HepG2 (cell line): Measurements from ENCODE around the gene LST1. TPM values are rescaled to one million over a fixed set of nuclear protein-coding genes. Genes with fewer than 3 reads are reported as not detected.

Source experiments
- FOXA3 ChIP-seq: IDR thresholded peaks from 2 replicates; pipeline ENCODE4 v1.6.1; 2016; ENCODE audit warnings: missing genetic modification reagents, missing compliant biosample characterization
- GFI1 ChIP-seq: sonication (generic); formaldehyde crosslinking; IDR thresholded peaks from 2 replicates; pipeline ENCODE4 v1.5.0; 2020; ENCODE audit warnings: missing genetic modification reagents, mild to moderate bottlenecking, borderline replicate concordance
- MED13 ChIP-seq: sonication (generic); formaldehyde crosslinking; IDR thresholded peaks from 2 replicates; pipeline ENCODE4 v1.5.0; 2020; ENCODE audit warnings: missing genetic modification reagents
- NFIC ChIP-seq: IDR thresholded peaks from 2 replicates; pipeline ENCODE4 v1.6.1; 2012; ENCODE audit warnings: mild to moderate bottlenecking, low read length, inconsistent platforms
- NFYB ChIP-seq: sonication (generic); formaldehyde crosslinking; IDR thresholded peaks from 2 replicates; pipeline ENCODE4 v1.4.0; 2020; ENCODE audit warnings: missing genetic modification reagents
- NR2C2 ChIP-seq: sonication (generic); formaldehyde crosslinking; IDR thresholded peaks from 2 replicates; pipeline ENCODE4 v1.4.0; 2020; ENCODE audit warnings: missing genetic modification reagents, mild to moderate bottlenecking, moderate library complexity, borderline replicate concordance
- PAX8 ChIP-seq: sonication (generic); formaldehyde crosslinking; IDR thresholded peaks from 2 replicates; pipeline ENCODE4 v1.8.0; 2022; ENCODE audit warnings: mild to moderate bottlenecking, missing genetic modification reagents, borderline replicate concordance
- PTBP1 ChIP-seq: fragments of 200-400 bp; formaldehyde crosslinking; IDR thresholded peaks from 2 replicates; pipeline ENCODE4 v1.6.1; 2018; ENCODE audit warnings: low read length, low read depth; ENCODE audit not compliant: poor library complexity, severe bottlenecking
- SP1 ChIP-seq, 2 experiments: fragments of 450-650 bp in 1 of 2; sonication (generic) in 1 of 2; formaldehyde crosslinking in 1 of 2; IDR thresholded peaks; 2 replicates each; pipeline versions ENCODE4 v1.4.0 to v1.6.1; 2016 to 2020; ENCODE audit warnings: missing genetic modification reagents in 1 of 2
- ZNF256 ChIP-seq: sonication (generic); formaldehyde crosslinking; conservative IDR thresholded peaks from 2 replicates; pipeline ENCODE4 v1.4.0; 2020; ENCODE audit warnings: missing genetic modification reagents
- ZNF441 ChIP-seq: sonication (generic); formaldehyde crosslinking; IDR thresholded peaks from 2 replicates; pipeline ENCODE4 v1.7.0; 2021; ENCODE audit warnings: missing genetic modification reagents, borderline replicate concordance
- ZNF605 ChIP-seq: sonication (generic); formaldehyde crosslinking; IDR thresholded peaks from 2 replicates; pipeline ENCODE4 v1.8.0; 2022; ENCODE audit warnings: mild to moderate bottlenecking, missing genetic modification reagents
- ZNF713 ChIP-seq: sonication (generic); formaldehyde crosslinking; IDR thresholded peaks from 2 replicates; pipeline ENCODE4 v1.4.0; 2020; ENCODE audit warnings: mild to moderate bottlenecking, missing genetic modification reagents
- ZNF790 ChIP-seq: sonication (generic); formaldehyde crosslinking; IDR thresholded peaks from 2 replicates; pipeline ENCODE4 v1.8.0; 2022; ENCODE audit warnings: missing genetic modification reagents, mild to moderate bottlenecking, borderline replicate concordance
- polyA plus RNA-seq, 8 experiments: library from polyadenylated mRNA; depleted of rRNA in 3 of 8; stranded (reverse) in 7 of 8; unstranded in 1 of 8; fragments of >200 nt; fragmentation: Illumina TruSeq in 4 of 8; extraction: Trizol in 4 of 8; gene quantifications; 2 replicates each; pipeline versions ENCODE4 v1.2.1 to v1.2.3, GENCODE V29; 2011 to 2016; ENCODE audit warnings: low read depth in 4 of 8, missing spikeins in 1 of 8, mixed read lengths in 1 of 8; ENCODE audit not compliant: insufficient read depth in 1 of 8
- total RNA-seq, 5 experiments: library from RNA; depleted of rRNA; stranded (reverse); fragments of >200 nt; fragmentation: Illumina TruSeq; extraction: Trizol; gene quantifications; 2 replicates each; pipeline ENCODE4 v1.2.3, GENCODE V29; 2016; ENCODE audit warnings: low read depth in 1 of 5
- TF ChIP-seq, protein P1 (sequence below): sonication (generic); formaldehyde crosslinking; IDR thresholded peaks from 2 replicates; pipeline ENCODE4 v1.8.0; 2022; ENCODE audit warnings: mild to moderate bottlenecking, missing genetic modification reagents, borderline replicate concordance
- TF ChIP-seq, protein P2 (sequence below): sonication (generic); formaldehyde crosslinking; IDR thresholded peaks from 2 replicates; pipeline ENCODE4 v1.4.0; 2020; ENCODE audit warnings: missing genetic modification reagents
- TF ChIP-seq, protein P3 (sequence below): sonication (generic); formaldehyde crosslinking; IDR thresholded peaks from 2 replicates; pipeline ENCODE4 v1.5.0; 2020; ENCODE audit warnings: missing genetic modification reagents
- TF ChIP-seq, protein P4 (sequence below): sonication (generic); formaldehyde crosslinking; IDR thresholded peaks from 2 replicates; pipeline ENCODE4 v1.8.0; 2022; ENCODE audit warnings: mild to moderate bottlenecking, missing genetic modification reagents, moderate library complexity
- TF ChIP-seq, protein P5 (sequence below): sonication (generic); formaldehyde crosslinking; IDR thresholded peaks from 2 replicates; pipeline ENCODE4 v1.8.1; 2022; ENCODE audit warnings: low read depth, mild to moderate bottlenecking, missing genetic modification reagents
- TF ChIP-seq, protein P6 (sequence below): sonication (generic); formaldehyde crosslinking; IDR thresholded peaks from 2 replicates; pipeline ENCODE4 v1.4.0; 2020; ENCODE audit warnings: mild to moderate bottlenecking, low read depth, missing genetic modification reagents

The LST1 gene
- total and polyA plus RNA-seq, 2 of the 13 experiments (the other 11 are each of a cell fraction or from before 2014, with no cell fraction given): not detected

DNA sequence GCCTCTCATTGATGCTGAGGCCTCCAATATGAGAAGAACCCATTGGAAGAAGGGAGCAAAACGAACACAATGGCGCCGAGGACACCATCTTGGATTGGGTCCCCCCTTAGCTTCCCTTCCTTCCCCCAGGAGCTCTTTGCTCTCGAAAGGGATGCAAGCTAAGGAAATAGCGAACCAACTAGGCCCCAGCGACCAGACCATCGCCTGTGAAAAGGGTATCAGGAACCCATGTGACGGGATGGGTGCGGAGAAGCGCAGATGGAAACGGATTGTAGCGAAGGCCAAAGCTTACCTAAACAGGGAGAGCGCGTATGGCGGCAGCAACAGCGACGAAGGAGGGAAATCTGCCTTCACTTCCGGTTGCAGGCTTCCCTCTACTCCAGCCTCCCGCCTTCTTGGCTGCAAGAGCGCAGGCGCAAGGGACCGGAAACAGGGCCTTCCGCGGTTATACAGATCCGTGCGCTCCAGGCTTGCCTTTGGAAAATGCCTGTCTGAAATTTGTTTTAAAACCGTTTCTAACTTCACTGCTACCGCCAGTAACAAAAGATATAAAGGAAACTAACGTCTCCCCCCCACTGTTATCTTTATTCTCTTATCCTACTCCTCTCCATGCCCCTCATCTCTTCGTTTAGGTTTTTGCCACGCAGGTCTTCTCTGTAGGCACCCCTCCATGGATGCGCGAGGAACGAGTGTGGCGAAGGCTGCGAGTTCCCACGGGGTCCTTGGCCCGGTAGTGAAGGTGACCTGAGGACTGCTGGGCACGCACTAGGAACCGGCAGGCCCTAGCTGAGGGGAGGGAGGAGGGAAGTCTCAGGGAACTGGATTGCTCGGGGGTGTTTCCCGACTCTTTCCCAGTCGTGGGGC, 44.2 kb upstream of the LST1 start, which contains the start of gene DDX39B (continued):
- TF ChIP-seq, protein P1, sequence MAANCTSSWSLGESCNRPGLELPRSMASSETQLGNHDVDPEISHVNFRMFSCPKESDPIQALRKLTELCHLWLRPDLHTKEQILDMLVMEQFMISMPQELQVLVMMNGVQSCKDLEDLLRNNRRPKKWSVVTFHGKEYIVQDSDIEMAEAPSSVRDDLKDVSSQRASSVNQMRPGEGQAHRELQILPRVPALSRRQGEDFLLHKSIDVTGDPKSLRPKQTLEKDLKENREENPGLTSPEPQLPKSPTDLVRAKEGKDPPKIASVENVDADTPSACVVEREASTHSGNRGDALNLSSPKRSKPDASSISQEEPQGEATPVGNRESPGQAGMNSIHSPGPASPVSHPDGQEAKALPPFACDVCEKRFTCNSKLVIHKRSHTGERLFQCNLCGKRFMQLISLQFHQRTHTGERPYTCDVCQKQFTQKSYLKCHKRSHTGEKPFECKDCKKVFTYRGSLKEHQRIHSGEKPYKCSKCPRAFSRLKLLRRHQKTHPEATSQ: no peak; the same call in 1 of the 2 replicates
- TF ChIP-seq, protein P2, sequence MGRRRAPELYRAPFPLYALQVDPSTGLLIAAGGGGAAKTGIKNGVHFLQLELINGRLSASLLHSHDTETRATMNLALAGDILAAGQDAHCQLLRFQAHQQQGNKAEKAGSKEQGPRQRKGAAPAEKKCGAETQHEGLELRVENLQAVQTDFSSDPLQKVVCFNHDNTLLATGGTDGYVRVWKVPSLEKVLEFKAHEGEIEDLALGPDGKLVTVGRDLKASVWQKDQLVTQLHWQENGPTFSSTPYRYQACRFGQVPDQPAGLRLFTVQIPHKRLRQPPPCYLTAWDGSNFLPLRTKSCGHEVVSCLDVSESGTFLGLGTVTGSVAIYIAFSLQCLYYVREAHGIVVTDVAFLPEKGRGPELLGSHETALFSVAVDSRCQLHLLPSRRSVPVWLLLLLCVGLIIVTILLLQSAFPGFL: peak; percentile 45; the same call in 1 of the 2 replicates
- peak; percentile 76 for TF ChIP-seq NR2C2 (CRISPR knock-in tag)
- TF ChIP-seq FOXA3: peak; percentile 68; the same call in 1 of the 2 replicates
- no peak for TF ChIP-seq SP1 (IDR thresholded peaks at IDR 0.05)
- peak; percentile 47 for TF ChIP-seq SP1 (CRISPR knock-in tag; IDR thresholded peaks at IDR 0.05)
- TF ChIP-seq, protein P3, sequence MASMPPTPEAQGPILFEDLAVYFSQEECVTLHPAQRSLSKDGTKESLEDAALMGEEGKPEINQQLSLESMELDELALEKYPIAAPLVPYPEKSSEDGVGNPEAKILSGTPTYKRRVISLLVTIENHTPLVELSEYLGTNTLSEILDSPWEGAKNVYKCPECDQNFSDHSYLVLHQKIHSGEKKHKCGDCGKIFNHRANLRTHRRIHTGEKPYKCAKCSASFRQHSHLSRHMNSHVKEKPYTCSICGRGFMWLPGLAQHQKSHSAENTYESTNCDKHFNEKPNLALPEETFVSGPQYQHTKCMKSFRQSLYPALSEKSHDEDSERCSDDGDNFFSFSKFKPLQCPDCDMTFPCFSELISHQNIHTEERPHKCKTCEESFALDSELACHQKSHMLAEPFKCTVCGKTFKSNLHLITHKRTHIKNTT (CRISPR knock-in tag): peak; percentile 39; the same call in 1 of the 2 replicates
- TF ChIP-seq ZNF790: 0 out of 2 replicates have a peak, but pooled peaks have one; percentile 89
- peak; percentile 83; the same call in 1 of the 2 replicates for TF ChIP-seq ZNF441 (CRISPR knock-in tag)
- TF ChIP-seq, protein P4, sequence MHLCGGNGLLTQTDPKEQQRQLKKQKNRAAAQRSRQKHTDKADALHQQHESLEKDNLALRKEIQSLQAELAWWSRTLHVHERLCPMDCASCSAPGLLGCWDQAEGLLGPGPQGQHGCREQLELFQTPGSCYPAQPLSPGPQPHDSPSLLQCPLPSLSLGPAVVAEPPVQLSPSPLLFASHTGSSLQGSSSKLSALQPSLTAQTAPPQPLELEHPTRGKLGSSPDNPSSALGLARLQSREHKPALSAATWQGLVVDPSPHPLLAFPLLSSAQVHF (CRISPR knock-in tag): no peak
- peak; percentile 97; the same call in 1 of the 2 replicates for TF ChIP-seq ZNF713 (CRISPR knock-in tag)
- peak; percentile 96 for TF ChIP-seq ZNF605 (CRISPR knock-in tag)
- peak; percentile 71; the same call in 1 of the 2 replicates for TF ChIP-seq GFI1 (CRISPR knock-in tag)
- TF ChIP-seq, protein P5, sequence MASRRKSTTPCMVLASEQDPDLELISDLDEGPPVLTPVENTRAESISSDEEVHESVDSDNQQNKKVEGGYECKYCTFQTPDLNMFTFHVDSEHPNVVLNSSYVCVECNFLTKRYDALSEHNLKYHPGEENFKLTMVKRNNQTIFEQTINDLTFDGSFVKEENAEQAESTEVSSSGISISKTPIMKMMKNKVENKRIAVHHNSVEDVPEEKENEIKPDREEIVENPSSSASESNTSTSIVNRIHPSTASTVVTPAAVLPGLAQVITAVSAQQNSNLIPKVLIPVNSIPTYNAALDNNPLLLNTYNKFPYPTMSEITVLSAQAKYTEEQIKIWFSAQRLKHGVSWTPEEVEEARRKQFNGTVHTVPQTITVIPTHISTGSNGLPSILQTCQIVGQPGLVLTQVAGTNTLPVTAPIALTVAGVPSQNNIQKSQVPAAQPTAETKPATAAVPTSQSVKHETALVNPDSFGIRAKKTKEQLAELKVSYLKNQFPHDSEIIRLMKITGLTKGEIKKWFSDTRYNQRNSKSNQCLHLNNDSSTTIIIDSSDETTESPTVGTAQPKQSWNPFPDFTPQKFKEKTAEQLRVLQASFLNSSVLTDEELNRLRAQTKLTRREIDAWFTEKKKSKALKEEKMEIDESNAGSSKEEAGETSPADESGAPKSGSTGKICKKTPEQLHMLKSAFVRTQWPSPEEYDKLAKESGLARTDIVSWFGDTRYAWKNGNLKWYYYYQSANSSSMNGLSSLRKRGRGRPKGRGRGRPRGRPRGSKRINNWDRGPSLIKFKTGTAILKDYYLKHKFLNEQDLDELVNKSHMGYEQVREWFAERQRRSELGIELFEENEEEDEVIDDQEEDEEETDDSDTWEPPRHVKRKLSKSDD (CRISPR knock-in tag): peak; percentile 67; the same call in 1 of the 2 replicates
- peak; percentile 87 for TF ChIP-seq MED13 (CRISPR knock-in tag)
- TF ChIP-seq ZNF256 (CRISPR knock-in tag): peak; percentile 93
- TF ChIP-seq NFIC: peak; percentile 83
- TF ChIP-seq PTBP1: no peak
- TF ChIP-seq, protein P6, sequence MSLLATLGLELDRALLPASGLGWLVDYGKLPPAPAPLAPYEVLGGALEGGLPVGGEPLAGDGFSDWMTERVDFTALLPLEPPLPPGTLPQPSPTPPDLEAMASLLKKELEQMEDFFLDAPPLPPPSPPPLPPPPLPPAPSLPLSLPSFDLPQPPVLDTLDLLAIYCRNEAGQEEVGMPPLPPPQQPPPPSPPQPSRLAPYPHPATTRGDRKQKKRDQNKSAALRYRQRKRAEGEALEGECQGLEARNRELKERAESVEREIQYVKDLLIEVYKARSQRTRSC (CRISPR knock-in tag): no peak
- TF ChIP-seq PAX8 (CRISPR knock-in tag): no peak; the same call in 1 of the 2 replicates
- 0 out of 2 replicates have a peak, but pooled peaks have one; percentile 15 for TF ChIP-seq NFYB
